Left ventricle myocardium inferior (tissue), 1 donor: Measurements from ENCODE around the gene SOX6. TPM values are rescaled to one million over a fixed set of nuclear protein-coding genes. Genes with fewer than 3 reads are reported as not detected.

ENCODE experiments used
- DNase-seq: peaks from one replicate; pipeline ENCODE4 v3.0.0-alpha.2; 2020
- H3K27ac ChIP-seq: fragments of 200-600 bp; replicated peaks from 2 replicates; pipeline ENCODE4 v1.8.0; 2021
- H3K27me3 ChIP-seq: fragments of 200-600 bp; 2 replicates; pipeline ENCODE4 v1.8.0; 2021; ENCODE audit warnings: low read depth
- H3K36me3 ChIP-seq: fragments of 200-600 bp; 2 replicates; pipeline ENCODE4 v1.8.0; 2021
- H3K4me1 ChIP-seq: fragments of 200-600 bp; 2 replicates; pipeline ENCODE4 v1.8.0; 2021
- H3K4me3 ChIP-seq: fragments of 200-600 bp; 2 replicates; pipeline ENCODE4 v1.8.0; 2021; ENCODE audit warnings: mild to moderate bottlenecking, moderate library complexity
- H3K9me3 ChIP-seq: fragments of 200-600 bp; replicated peaks from 2 replicates; pipeline ENCODE4 v1.8.0; 2021
- CTCF ChIP-seq: fragments of 200-600 bp; IDR thresholded peaks from 2 replicates; pipeline ENCODE4 v1.8.0; 2021; ENCODE audit warnings: antibody characterized with exemption, mild to moderate bottlenecking, borderline replicate concordance
- intact Hi-C: fragments of 100-400 bp; cut with micrococcal nuclease; formaldehyde crosslinking; loops from one replicate; pipeline ENCODE4 v1.11.0; 2022
- total RNA-seq: library from RNA; stranded (reverse); fragmentation: NEBNext Ultra II Directional; extraction: Animal tissue kit (Norgen Biotek cat#: 25700); gene quantifications from one replicate; pipeline ENCODE4 v1.2.1, GENCODE V29; 2021
- donor health status: DM: no; HTN: yes; CAD: no; lungs with severe emphysema.

SOX6 gene
- total RNA-seq, 1 donor from 2014 or later: 20.2 TPM

- DNase-seq: no peak
- Histone ChIP-seq H3K9me3 (no peaks in the 10 kb centered on the region), H3K4me1 (peaks cover 46% of the 10 kb centered on the region), H3K4me3 (no peak overlapping the region), H3K36me3 (no peaks in the 10 kb centered on the region), H3K27me3 (no peaks in the 10 kb centered on the region), H3K27ac (no peak overlapping the region)
- no peak for TF ChIP-seq CTCF
- intact Hi-C loops: no loop called here
Measured at GRCh38 chr11:16357775-16358174, 1.4 kb upstream of the SOX6 start.

- DNase-seq: peak; percentile 22
- no peak for TF ChIP-seq CTCF
- no peaks in the 10 kb centered on the region for H3K9me3 ChIP-seq
- H3K27me3 ChIP-seq: no peaks in the 10 kb centered on the region
- intact Hi-C loops: no loop called here
- peak overlapping the region; percentile 33 for H3K4me3 ChIP-seq
- H3K4me1 ChIP-seq: peaks cover 51% of the 10 kb centered on the region
- H3K36me3 ChIP-seq: no peaks in the 10 kb centered on the region
- peak overlapping the region; percentile 64 for H3K27ac ChIP-seq
Measured at GRCh38 chr11:16356761-16357393, 531 bp upstream of the SOX6 start.

GRCh38 chr11:16352707-16353106, 3.6 kb downstream of the SOX6 start:
- DNase-seq: no peak
- Histone ChIP-seq H3K4me1 (peaks cover 50% of the 10 kb centered on the region), H3K4me3 (no peak overlapping the region), H3K36me3 (no peaks in the 10 kb centered on the region), H3K27ac (no peak overlapping the region), H3K9me3 (no peaks in the 10 kb centered on the region), H3K27me3 (no peaks in the 10 kb centered on the region)
- no peak for TF ChIP-seq CTCF
- intact Hi-C loops: no loop called here

- no peaks in the 10 kb centered on the region for H3K9me3 ChIP-seq
- TF ChIP-seq CTCF: no peak
- no peak overlapping the region for H3K27ac ChIP-seq
- no peaks in the 10 kb centered on the region for H3K27me3 ChIP-seq
- DNase-seq: no peak
- no peak overlapping the region for H3K4me3 ChIP-seq
- peaks cover 43% of the 10 kb centered on the region for H3K4me1 ChIP-seq
- intact Hi-C loops: no loop called here
- no peaks in the 10 kb centered on the region for H3K36me3 ChIP-seq
Measured at GRCh38 chr11:16350125-16350524, 6.2 kb downstream of the SOX6 start.

- Histone ChIP-seq H3K27ac (peak overlapping the region; percentile 61), H3K4me3 (no peak overlapping the region), H3K9me3 (no peaks in the 10 kb centered on the region), H3K27me3 (no peaks in the 10 kb centered on the region), H3K36me3 (no peaks in the 10 kb centered on the region), H3K4me1 (peaks cover 36% of the 10 kb centered on the region)
- TF ChIP-seq CTCF: no peak
- intact Hi-C loops: no loop called here
- no peak for DNase-seq
Measured at GRCh38 chr11:16347928-16348685, 8.2 kb downstream of the SOX6 start.
